HL-60/S4 (cell line): Measurements from ENCODE around the gene MPP1.
"Not testable (repeated sequence)": the region's sequence is repeated elsewhere in the genome, so short reads cannot be mapped to it uniquely, and the experiment has no call there.

ENCODE experiments used
- in situ Hi-C: fragments of 300-500 bp; cut with MboI; formaldehyde crosslinking; loops from 2 replicates; pipeline ENCODE4 v1.14.3; 2022; ENCODE audit warnings: low sequenced_read_pairs

Gene MPP1

GRCh38 chrX:154804957-154805695 lies at the start of gene MPP1:
Gene MPP1, minus strand, starts transcription at chrX:154805485. Its CDS starts 112 bp downstream, at chrX:154805373.
- in situ Hi-C loops = no loop called here

GRCh38 chrX:154850957-154851611 lies 45.8 kb upstream of the MPP1 start:
- in situ Hi-C loops = no loop called here

DNA sequence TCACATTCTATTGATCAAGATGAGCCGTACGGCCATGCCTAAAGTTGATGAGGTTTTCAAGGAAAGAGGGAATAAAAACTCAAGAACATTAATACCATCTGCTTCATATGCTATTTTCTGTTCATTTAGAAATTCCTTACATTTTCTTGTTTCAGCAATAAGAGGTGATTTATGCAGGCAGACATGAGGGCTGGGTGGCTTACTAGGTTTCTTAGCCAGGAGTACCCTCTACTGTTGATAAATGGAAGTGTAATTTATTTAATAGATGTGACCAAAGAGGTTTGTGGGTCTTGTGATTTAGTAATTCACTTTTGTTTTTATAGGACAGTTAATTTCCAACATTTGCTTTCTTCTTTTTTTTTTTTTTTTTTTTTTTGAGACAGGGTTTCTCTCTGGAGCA lies 35.6 kb upstream of the MPP1 start:
- in situ Hi-C loops = no loop called here

GRCh38 chrX:154836163-154836562 lies 30.9 kb upstream of the MPP1 start:
- in situ Hi-C loops = no loop called here

GRCh38 chrX:154834562-154834961 lies 29.3 kb upstream of the MPP1 start, which contains the start of gene SMIM9:
Gene SMIM9, minus strand, starts transcription at chrX:154834662. Its CDS starts 3,806 bp downstream, at chrX:154830856.
- in situ Hi-C loops = no loop called here

- in situ Hi-C loops = no loop called here
Observed at GRCh38 chrX:154833746-154834274, 28.5 kb upstream of the MPP1 start.

DNA sequence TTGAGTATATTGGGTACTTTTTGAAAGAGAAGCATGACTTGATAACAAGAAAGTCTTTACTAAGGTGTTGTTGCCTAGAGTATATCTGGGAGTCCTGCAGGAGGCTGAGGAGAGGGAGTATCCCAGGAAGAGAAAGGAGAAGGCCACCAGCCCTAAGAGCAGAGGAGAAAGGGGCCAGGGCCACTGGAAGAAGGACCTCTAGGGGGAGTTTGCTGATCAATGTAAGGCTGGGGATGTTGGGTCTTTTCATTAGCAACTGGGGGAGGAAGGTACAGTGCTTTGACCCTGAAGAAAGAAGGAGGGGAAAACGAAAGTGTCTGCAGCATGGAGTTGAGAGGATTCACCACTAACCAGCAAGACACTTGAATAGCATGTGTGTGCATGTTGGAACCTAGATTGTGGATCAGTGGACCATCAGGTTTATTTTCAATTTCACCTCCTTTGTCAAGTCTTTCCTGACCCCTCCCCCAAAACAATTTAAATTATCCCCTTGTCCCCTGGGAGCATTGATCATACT lies 24.7 kb upstream of the MPP1 start:
- in situ Hi-C loops = no loop called here

GRCh38 chrX:154829134-154829533 lies 23.8 kb upstream of the MPP1 start:
- in situ Hi-C loops = no loop called here

DNA sequence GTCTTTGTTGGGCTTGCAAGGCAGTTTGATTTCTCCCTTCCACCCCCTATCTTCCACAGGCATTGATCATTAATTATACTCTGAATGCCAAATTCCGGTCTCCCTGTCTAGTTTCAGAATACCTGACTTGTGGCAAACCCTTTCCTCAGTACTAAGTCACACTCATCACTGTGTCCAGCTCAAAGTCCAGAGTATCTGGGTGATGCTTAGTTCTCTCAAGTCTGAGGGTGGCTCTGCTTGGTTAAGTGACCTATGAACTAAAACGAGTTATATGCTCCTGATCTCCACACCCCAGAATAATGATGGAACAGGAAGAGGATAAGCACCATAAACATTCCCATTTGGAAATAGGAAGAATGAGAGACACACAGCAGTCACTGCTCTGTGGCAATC lies 22.7 kb upstream of the MPP1 start:
- in situ Hi-C loops = no loop called here

DNA sequence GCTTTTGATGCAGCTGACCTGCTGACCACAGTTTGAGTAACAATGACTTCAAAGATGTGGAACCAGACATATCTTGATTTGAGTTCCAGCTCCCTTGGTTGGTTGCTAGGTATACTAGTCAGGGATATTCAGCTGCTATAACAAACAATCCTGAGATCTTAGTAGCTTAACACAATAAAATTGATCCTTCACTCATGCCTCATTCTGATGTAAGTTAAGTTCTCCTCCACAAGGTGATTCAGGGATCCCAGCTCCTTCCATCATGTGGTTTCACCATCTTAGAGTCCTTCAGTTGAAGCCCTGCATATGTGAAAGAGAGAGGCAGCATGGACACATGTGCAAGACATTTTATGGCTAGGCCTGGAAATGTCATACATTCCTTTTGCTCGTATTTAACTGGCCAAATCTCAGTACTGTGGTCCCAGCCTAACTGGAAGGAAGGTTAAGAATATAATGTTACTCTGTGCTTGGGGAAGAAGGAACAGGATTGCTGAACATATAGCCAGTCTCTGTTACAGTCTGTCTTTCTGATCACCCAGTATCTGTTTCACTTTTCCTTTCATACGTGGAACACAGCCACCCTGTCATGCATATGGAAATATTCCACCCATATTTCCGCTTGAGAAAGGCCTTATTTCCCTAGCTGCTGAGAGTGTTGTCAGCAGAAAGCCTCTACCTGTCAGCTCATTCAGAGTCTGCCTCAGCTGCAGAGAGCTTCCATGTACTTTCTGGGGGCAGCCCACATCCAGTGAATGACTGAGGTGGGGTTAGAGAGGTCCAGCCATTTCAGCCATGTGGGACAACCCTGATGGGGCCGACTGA lies 22.1 kb upstream of the MPP1 start:
- in situ Hi-C loops = no loop called here

- in situ Hi-C loops = not testable (repeated sequence)
Observed at GRCh38 chrX:154825586-154825985, 20.3 kb upstream of the MPP1 start.

DNA sequence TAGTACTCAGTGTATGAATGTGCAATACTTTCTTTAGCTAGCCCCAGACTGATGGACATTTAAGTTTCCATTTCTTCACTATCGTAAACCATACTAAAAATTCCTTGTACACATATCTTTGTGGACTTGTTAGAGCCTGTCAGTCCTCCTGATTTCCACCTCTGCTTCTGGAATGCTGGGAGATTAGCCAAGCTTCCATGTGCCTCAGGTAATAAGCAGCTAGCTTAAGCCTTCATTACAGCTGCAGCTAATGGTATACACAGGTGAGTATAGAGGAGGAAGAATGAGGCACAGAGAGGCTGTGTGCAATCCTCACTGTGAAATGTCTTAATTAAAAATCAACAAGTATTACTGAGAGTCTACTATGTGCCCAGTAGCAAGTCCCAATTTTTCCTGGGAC lies 19.4 kb upstream of the MPP1 start:
- in situ Hi-C loops = no loop called here

DNA sequence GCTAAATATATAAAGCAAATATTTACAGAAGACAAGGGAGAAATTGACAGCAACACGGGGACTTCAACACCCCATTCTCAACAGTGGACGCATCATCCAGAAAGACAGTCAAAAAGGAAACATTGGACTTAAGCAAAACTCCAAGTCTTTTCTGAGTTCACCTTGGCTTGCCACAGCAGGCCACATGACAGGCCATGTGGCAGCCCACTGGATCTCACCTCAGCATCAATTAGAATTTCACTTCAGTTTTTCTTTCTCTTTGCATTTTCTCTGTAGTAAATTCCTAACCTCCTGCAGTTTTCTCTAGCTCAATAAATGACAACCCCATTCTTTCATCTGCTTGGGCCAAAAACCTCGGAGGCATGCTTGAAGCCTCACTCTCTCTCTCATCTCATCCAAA lies 16.7 kb upstream of the MPP1 start:
- in situ Hi-C loops = no loop called here

GRCh38 chrX:154821523-154821922 lies 16.2 kb upstream of the MPP1 start:
- in situ Hi-C loops = no loop called here

GRCh38 chrX:154819771-154820341 lies 14.6 kb upstream of the MPP1 start:
- in situ Hi-C loops = no loop called here

DNA sequence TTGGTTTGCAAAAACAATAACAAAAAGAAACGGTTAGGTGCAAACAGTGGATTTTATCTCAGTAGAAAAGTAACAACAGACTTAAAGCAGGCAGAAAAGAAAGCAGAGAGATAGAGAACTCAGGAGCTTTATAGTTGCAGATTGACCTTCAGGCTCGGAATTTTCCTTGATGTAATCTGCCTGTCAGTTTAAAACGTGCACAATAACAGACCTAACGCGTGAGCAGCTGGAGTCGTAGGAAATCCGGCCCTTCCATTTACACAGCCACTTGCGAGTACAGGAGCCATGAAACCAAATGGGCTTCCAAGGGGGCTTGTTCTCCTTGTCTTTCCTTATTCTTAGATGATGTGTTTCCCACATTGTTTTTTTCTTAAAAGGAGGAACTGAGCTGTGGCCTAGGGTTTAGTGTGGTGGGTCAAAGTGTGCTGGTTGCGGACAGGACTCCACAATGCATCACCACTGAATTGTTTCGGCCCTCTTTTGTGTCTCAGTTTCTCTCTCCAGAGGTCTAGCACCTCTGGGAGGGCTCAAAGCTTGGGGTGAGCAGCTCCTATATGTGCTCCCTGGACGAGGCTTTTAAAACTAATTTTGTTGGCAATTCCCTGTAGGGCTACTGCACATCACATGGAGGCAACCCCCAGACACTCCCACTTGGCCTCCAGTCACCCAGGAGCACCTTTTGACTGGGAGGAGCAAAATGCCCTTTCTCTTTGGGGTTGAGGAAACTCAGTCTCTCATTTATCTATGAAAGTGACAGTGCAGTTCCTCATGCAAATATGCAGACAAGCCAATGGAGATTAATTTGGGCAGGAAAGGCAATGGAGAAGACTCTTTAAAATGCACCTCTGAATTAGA lies 13.9 kb upstream of the MPP1 start:
- in situ Hi-C loops = no loop called here

- in situ Hi-C loops = not testable (repeated sequence)
Observed at GRCh38 chrX:154817048-154817618, 11.8 kb upstream of the MPP1 start.

DNA sequence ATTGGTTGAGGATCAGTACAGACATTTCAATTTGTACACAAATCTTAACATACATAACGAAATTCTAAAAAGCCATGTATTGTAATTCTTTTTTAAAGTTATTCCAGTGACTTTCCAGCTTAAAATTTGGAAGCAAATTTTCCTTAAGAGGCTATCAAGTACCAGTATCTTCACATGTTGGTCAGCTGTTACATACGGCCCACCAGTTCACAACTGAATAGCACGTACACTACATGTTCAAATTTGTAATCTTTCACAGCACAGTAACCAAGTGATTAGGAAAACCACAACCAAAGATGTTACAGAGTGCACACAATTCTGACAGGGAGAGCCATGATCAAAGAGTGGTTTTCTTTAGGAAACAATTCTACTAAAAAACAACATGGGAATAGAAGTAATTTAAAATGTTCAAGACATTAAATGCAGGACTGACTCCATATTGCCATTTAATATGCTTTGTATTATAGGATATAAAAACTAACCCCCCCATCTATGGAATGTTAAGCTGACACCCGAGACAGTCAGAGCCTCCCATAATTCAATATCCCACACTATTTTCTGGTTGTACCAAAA lies 11.1 kb upstream of the MPP1 start:
- in situ Hi-C loops = not testable (repeated sequence)

GRCh38 chrX:154815274-154815818 lies 10.1 kb upstream of the MPP1 start:
- in situ Hi-C loops = no loop called here
